HepG2 (cell line): ENCODE results near the gene ZNF17. TPM values are rescaled to one million over a fixed set of nuclear protein-coding genes. Genes with fewer than 3 reads are reported as not detected.

ENCODE experiments used
- BCLAF1 ChIP-seq: fragments of 450-650 bp; IDR thresholded peaks from 2 replicates; pipeline ENCODE4 v1.6.1; 2017; ENCODE audit warnings: mild to moderate bottlenecking
- FOXJ3 ChIP-seq: sonication (generic); formaldehyde crosslinking; IDR thresholded peaks from 2 replicates; pipeline ENCODE4 v1.4.0; 2020; ENCODE audit warnings: missing genetic modification reagents, mild to moderate bottlenecking, borderline replicate concordance
- IRX3 ChIP-seq: sonication (generic); formaldehyde crosslinking; IDR thresholded peaks from 2 replicates; pipeline ENCODE4 v1.8.1; 2023; ENCODE audit warnings: mild to moderate bottlenecking, low read depth, missing genetic modification reagents, borderline replicate concordance
- MAFG ChIP-seq: sonication (generic); formaldehyde crosslinking; IDR thresholded peaks from 2 replicates; pipeline ENCODE4 v1.5.1; 2020; ENCODE audit warnings: mild to moderate bottlenecking, missing genetic modification reagents
- SAP130 ChIP-seq: IDR thresholded peaks from 2 replicates; pipeline ENCODE4 v1.6.1; 2016; ENCODE audit warnings: low read depth
- SP5 ChIP-seq: IDR thresholded peaks from 2 replicates; pipeline ENCODE4 v1.6.1; 2016; ENCODE audit warnings: low read depth, borderline replicate concordance
- STAT5B ChIP-seq: sonication (generic); formaldehyde crosslinking; IDR thresholded peaks from 2 replicates; pipeline ENCODE4 v1.4.0; 2020; ENCODE audit warnings: missing genetic modification reagents
- SUZ12 ChIP-seq: fragments of 150-350 bp; IDR thresholded peaks from 2 replicates; pipeline ENCODE4 v1.6.1; 2014; ENCODE audit warnings: low read depth, low read length
- ZIK1 ChIP-seq: sonication (generic); formaldehyde crosslinking; IDR thresholded peaks from 2 replicates; pipeline ENCODE4 v1.5.0; 2020; ENCODE audit warnings: mild to moderate bottlenecking, low read depth, missing genetic modification reagents, borderline replicate concordance
- ZMYM2 ChIP-seq: sonication (generic); formaldehyde crosslinking; IDR thresholded peaks from 2 replicates; pipeline ENCODE4 v1.8.0; 2022; ENCODE audit warnings: mild to moderate bottlenecking, missing genetic modification reagents
- ZNF337 ChIP-seq: sonication (generic); formaldehyde crosslinking; IDR thresholded peaks from 2 replicates; pipeline ENCODE4 v1.5.1; 2020; ENCODE audit warnings: missing genetic modification reagents, low read depth, mild to moderate bottlenecking, borderline replicate concordance
- ZNF543 ChIP-seq: sonication (generic); formaldehyde crosslinking; IDR thresholded peaks from 2 replicates; pipeline ENCODE4 v1.4.0; 2020; ENCODE audit warnings: mild to moderate bottlenecking, missing genetic modification reagents
- ZSCAN9 ChIP-seq: IDR thresholded peaks from 2 replicates; pipeline ENCODE4 v1.6.1; 2016; ENCODE audit warnings: borderline replicate concordance
- polyA plus RNA-seq, 8 experiments: library from polyadenylated mRNA; depleted of rRNA in 3 of 8; stranded (reverse) in 7 of 8; unstranded in 1 of 8; fragments of >200 nt; fragmentation: Illumina TruSeq in 4 of 8; extraction: Trizol in 4 of 8; gene quantifications; 2 replicates each; pipeline versions ENCODE4 v1.2.1 to v1.2.3, GENCODE V29; 2011 to 2016; ENCODE audit warnings: low read depth in 4 of 8, missing spikeins in 1 of 8, mixed read lengths in 1 of 8; ENCODE audit not compliant: insufficient read depth in 1 of 8
- total RNA-seq, 5 experiments: library from RNA; depleted of rRNA; stranded (reverse); fragments of >200 nt; fragmentation: Illumina TruSeq; extraction: Trizol; gene quantifications; 2 replicates each; pipeline ENCODE4 v1.2.3, GENCODE V29; 2016; ENCODE audit warnings: low read depth in 1 of 5
- TF ChIP-seq, protein P1 (sequence below): sonication (generic); formaldehyde crosslinking; IDR thresholded peaks from 2 replicates; pipeline ENCODE4 v1.5.1; 2020; ENCODE audit warnings: missing genetic modification reagents, mild to moderate bottlenecking, borderline replicate concordance
- TF ChIP-seq, protein P2 (sequence below): sonication (generic); formaldehyde crosslinking; IDR thresholded peaks from 2 replicates; pipeline ENCODE4 v1.5.0; 2020; ENCODE audit warnings: mild to moderate bottlenecking, missing genetic modification reagents, borderline replicate concordance
- TF ChIP-seq, protein P3 (sequence below): sonication (generic); formaldehyde crosslinking; IDR thresholded peaks from 2 replicates; pipeline ENCODE4 v1.4.0; 2020; ENCODE audit warnings: mild to moderate bottlenecking, missing genetic modification reagents
- TF ChIP-seq, protein P4 (sequence below): sonication (generic); formaldehyde crosslinking; IDR thresholded peaks from 2 replicates; pipeline ENCODE4 v1.4.0; 2020; ENCODE audit warnings: low read depth, mild to moderate bottlenecking, missing genetic modification reagents

Gene ZNF17
- total and polyA plus RNA-seq, 2 of the 13 experiments (the other 11 are each of a cell fraction or from before 2014, with no cell fraction given), result 3.7 to 10.1 TPM

GRCh38 chr19:57410877-57411671, at the start of gene ZNF17 (continued):
- TF ChIP-seq, protein P1, sequence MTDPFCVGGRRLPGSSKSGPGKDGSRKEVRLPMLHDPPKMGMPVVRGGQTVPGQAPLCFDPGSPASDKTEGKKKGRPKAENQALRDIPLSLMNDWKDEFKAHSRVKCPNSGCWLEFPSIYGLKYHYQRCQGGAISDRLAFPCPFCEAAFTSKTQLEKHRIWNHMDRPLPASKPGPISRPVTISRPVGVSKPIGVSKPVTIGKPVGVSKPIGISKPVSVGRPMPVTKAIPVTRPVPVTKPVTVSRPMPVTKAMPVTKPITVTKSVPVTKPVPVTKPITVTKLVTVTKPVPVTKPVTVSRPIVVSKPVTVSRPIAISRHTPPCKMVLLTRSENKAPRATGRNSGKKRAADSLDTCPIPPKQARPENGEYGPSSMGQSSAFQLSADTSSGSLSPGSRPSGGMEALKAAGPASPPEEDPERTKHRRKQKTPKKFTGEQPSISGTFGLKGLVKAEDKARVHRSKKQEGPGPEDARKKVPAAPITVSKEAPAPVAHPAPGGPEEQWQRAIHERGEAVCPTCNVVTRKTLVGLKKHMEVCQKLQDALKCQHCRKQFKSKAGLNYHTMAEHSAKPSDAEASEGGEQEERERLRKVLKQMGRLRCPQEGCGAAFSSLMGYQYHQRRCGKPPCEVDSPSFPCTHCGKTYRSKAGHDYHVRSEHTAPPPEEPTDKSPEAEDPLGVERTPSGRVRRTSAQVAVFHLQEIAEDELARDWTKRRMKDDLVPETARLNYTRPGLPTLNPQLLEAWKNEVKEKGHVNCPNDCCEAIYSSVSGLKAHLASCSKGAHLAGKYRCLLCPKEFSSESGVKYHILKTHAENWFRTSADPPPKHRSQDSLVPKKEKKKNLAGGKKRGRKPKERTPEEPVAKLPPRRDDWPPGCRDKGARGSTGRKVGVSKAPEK (CRISPR knock-in tag), result no peak
- no peak for TF ChIP-seq IRX3 (CRISPR knock-in tag)
- TF ChIP-seq SUZ12, result peak; percentile 64
- TF ChIP-seq BCLAF1, result no peak
- TF ChIP-seq STAT5B (CRISPR knock-in tag), result no peak
- 0 out of 2 replicates have a peak, but pooled peaks have one; percentile 23 for TF ChIP-seq SP5
- peak; percentile 39; the same call in 1 of the 2 replicates for TF ChIP-seq ZSCAN9 (CRISPR knock-in tag)
- no peak for TF ChIP-seq ZMYM2
- TF ChIP-seq ZNF337, result no peak
- TF ChIP-seq, protein P2, sequence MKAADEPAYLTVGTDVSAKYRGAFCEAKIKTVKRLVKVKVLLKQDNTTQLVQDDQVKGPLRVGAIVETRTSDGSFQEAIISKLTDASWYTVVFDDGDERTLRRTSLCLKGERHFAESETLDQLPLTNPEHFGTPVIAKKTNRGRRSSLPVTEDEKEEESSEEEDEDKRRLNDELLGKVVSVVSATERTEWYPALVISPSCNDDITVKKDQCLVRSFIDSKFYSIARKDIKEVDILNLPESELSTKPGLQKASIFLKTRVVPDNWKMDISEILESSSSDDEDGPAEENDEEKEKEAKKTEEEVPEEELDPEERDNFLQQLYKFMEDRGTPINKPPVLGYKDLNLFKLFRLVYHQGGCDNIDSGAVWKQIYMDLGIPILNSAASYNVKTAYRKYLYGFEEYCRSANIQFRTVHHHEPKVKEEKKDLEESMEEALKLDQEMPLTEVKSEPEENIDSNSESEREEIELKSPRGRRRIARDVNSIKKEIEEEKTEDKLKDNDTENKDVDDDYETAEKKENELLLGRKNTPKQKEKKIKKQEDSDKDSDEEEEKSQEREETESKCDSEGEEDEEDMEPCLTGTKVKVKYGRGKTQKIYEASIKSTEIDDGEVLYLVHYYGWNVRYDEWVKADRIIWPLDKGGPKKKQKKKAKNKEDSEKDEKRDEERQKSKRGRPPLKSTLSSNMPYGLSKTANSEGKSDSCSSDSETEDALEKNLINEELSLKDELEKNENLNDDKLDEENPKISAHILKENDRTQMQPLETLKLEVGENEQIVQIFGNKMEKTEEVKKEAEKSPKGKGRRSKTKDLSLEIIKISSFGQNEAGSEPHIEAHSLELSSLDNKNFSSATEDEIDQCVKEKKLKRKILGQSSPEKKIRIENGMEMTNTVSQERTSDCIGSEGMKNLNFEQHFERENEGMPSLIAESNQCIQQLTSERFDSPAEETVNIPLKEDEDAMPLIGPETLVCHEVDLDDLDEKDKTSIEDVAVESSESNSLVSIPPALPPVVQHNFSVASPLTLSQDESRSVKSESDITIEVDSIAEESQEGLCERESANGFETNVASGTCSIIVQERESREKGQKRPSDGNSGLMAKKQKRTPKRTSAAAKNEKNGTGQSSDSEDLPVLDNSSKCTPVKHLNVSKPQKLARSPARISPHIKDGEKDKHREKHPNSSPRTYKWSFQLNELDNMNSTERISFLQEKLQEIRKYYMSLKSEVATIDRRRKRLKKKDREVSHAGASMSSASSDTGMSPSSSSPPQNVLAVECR, result peak; percentile 83; the same call in 1 of the 2 replicates
- TF ChIP-seq, protein P3, sequence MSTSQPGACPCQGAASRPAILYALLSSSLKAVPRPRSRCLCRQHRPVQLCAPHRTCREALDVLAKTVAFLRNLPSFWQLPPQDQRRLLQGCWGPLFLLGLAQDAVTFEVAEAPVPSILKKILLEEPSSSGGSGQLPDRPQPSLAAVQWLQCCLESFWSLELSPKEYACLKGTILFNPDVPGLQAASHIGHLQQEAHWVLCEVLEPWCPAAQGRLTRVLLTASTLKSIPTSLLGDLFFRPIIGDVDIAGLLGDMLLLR (CRISPR knock-in tag), result peak; percentile 60; the same call in 1 of the 2 replicates
- TF ChIP-seq, protein P4, sequence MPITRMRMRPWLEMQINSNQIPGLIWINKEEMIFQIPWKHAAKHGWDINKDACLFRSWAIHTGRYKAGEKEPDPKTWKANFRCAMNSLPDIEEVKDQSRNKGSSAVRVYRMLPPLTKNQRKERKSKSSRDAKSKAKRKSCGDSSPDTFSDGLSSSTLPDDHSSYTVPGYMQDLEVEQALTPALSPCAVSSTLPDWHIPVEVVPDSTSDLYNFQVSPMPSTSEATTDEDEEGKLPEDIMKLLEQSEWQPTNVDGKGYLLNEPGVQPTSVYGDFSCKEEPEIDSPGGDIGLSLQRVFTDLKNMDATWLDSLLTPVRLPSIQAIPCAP (CRISPR knock-in tag), result no peak
- peak; percentile 90 for TF ChIP-seq SAP130 (CRISPR knock-in tag)
- TF ChIP-seq MAFG, result no peak
- TF ChIP-seq ZIK1 (CRISPR knock-in tag), result no peak
- TF ChIP-seq ZNF543 (CRISPR knock-in tag), result no peak
- TF ChIP-seq FOXJ3 (CRISPR knock-in tag), result no peak
